ENCODE measurements around the gene CPXM2.

Gene CPXM2

DNA sequence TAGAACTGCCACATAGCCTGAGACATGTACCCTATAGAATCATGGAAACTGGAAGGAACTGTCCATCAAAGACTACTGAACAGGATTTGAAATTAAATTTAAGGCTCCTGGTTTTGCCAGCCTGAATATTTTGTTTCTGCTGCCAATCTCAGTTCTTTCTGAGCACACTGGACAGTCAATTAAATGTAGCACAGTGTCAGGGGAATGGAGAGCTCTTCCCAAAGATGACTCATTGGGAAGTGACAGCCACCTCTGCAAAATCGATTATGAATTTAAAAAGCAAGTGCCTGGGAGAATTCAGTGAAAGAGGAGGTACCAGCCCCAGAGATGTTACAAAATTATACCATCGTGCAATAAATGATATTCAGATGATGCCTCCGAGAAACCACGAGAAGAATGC lies 47.8 kb downstream of the CPXM2 start:
- no peak for DNase-seq

DNA sequence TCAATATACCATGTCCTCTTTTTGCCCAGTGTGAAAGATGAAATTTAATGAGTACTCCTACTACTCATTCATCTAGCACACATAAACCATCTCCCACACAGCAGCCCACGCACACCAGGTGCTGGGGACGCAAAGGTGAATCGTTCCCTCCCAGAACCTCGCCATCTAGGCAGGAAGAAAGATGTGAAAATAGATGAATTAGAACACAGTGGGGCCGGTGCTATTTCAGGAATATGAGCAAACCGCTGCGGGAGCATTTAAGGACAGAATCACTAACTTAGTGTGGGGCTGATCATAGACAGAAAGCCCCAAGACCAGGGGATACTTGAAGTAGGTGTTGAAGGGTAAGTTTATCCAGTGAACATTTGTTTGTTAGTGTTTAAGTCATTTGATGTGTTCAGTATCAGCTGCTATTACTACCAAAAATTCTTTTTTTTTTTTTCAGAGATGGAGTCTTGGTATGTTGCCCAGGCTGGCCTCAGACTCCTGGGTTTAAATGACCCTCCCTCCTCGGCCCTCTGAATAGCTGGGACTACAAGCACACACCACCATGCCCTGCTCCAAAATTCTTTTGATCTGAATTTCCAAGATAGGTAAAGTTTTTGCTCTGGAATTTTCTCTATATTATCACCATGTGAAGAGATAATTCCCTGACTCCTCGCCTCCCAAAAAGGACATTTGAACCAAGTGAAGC lies 48.8 kb downstream of the CPXM2 start:
- DNase-seq: no peak

DNA sequence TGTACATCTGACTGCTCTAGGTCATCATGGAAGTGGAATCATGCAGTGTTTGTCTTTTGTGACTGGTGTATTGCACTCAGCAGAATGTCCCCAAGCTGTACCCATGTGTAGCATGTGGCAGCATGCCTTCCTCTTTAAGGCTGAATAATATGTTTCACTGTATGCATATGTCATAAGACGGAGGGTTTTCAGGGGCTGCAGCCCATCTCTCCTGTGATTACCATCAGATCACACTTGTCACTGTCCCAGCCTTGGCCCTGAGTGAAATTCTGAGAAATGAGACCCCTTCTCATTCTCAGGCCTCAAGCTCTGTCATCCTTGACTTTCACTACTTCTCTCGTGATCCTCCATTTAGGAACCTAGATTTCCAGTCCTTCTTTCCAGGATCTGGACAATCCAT lies 50.0 kb downstream of the CPXM2 start:
- no peak for DNase-seq

DNA sequence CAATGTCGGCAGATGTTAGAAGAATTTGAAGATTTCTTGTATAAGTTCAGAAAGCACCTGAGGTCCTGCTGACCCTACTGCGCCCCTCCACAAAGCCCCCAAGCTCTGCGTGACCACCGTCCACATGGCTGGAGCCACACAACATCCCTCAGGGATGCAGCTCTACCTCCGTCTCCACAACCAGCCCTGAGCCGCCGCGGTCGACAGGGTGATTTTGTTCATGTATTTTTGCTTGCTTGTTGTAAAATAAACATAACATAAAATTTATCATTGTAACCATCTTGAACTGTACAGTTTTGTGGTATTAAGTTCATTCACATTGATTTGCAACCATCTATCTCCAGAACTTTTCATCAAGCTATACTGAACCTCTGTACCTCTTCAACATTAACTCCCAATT lies 50.5 kb downstream of the CPXM2 start:
- no peak for DNase-seq

DNA sequence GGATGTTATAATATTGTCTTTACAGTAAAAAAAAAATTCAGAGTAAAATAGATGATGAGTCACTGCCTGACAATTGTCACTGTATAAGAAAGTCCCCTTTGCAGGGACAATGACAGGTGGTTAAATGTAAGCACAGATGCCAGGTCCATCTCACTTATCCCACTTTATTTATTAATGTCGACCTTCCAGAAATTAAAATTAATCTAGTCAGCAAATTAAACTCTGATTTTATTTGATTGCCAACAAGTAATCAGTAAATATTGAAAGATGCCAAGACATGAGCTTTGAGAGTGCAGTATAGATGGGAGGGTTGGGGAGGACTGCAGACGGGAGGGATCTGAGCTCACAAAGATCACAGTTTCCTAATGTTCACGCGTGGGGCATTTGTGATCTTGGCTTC lies 50.9 kb downstream of the CPXM2 start:
- no peak for DNase-seq

DNA sequence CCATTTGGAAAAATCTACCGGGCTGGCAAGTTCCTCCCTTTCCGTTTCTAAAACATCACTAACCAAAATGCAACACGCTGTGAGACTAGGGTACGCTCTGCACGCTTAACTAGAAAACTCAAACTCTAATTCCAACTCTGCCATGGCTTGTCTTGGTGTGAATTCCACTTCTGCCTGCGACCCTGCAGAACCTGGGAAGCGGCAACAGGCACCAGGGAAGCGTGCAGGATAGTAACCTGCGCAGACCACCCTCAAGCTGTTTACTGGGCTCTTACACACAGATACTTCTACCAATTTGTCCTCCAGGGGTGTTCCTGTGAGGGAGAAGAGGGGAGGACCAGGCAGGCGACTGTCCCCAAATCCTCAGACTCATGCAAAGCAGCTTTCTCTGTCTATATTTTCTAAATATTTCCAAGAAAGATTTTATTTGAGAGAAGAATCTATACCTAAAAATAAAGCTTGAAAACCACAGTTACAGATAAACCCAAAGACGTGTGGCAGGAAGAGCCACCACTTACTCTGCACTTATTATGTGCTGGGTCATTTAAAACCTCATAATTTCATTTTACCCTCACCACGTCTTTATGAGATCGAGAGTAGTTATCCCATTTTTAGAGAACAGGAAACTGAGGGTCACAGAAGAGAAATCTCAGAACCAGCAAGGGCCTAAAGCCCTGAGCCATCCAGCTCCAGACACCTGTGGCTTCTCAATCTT lies 52.9 kb downstream of the CPXM2 start:
- DNase-seq: no peak

DNA sequence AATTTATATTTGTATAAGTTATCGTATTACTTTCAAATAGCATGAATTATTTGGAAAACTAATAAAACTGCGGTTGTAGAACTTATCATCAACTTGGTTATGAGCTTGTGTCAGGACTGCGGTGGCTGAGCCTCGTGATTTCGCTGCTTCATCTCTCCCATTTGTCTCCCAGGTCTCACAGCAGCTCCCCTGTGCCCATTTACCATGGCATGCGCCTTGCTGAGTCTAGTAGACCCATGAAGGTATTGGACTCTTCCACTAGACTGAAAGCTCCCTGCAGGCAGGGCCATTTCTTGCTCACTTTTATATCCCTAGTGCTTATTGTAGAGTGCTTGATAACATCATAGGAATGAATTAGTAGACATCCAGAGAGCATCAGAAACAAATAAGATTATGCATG lies 53.9 kb downstream of the CPXM2 start:
- DNase-seq: no peak

DNA sequence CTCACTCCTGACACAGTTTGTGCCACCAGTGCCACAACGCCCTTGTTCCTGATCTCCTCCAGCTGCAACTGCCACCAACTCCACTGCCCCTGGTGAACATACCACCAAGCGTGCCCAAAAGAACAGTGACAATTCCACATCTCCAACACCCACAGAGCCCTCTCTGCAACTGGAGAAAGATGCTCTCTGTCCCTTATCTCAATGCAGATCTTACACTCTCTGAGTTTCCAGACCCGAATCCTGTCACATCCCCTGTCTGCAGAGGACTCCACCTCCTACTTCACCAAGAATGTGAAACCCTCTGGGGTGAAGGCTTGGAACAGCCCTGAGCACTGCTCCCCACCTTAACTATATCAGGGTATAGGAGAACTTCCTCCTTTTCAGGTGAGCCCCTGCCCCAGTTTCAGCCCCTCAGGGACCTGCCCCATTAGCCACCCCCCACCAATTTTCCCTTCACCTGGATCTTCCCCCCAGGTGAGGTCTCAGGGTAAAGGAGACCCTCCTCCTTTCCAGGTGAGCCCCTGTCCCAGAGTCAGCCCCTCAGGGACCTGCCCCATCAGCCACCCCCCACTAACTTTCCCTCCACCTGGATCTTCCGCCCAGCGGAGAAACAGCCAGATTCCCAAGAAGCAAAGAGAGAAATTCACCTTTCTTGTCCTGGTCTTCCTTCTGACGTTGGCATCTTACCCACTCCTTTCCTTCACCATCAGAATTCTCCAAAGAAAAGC lies 55.0 kb downstream of the CPXM2 start:
- DNase-seq: no peak

DNA sequence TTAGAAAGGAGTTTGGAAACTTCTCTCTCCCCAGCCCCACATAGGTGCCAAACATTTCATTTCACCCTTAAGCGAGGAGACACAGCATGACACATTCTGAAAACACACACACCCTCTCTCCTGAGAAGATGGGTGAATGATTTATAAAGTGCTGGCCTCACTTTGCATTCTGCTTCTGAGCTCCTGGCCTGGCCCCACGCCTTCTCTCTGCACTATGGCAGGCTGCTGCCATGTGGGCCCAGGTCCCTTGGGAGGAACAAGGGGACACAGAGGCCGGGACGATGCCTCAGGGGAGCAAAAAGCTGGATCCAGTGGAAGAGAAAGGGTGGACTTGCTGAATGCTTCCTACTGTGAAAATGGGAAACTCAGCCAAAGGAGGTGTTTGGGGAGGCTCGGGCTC lies 56.0 kb downstream of the CPXM2 start:
- no peak for DNase-seq

DNA sequence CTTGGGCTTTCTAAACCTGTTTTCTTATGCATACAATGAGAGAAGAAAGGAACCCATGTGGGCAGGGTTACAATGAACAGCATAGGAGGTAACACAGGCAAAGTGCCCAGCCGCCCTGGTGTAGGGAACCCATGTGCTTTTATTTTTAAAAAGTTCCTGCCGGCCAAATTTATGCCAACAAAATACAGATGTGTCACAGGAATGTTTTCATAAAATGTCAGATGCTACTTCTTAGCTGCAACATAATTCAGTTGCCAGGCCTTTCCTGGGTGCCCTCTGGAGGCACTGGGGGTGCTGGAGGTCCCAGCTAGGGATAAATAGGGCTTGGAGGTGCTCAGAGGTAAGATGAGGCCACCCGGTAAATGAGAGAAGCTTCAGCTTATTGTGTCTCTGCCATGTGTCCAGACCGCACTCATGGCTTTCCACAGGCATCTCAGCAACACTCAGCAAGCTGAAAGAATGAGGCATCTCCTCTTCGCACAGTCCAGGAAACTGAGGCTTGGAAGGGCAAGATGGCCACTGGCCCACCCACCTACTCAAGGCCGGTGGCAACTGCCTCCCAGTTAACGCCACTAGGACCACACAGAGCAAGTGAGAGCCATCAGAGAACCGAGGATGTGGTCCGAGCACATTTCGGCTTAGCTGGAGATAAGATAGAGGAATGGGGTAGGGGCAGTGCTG lies 58.3 kb downstream of the CPXM2 start:
- no peak for DNase-seq

DNA sequence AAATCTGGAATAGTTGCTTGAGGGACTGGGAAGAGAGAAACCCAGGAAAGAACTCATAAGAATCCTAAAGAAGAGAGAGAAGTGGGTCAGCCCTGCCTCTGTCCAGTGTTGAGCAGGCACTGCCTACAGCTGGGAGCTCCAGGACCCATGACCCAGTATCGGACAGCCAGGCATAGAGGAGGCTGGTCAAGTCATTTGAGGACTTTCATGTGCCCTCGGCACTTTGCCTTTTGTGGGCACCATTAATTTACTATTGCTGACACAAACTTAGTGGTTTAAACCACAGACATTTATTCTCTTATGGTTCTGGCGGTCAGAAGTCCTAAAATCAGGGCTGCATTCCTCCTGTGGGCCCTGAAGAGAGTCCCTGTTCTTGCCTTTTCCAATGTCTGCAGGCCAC lies 60.3 kb downstream of the CPXM2 start:
- no peak for DNase-seq

DNA sequence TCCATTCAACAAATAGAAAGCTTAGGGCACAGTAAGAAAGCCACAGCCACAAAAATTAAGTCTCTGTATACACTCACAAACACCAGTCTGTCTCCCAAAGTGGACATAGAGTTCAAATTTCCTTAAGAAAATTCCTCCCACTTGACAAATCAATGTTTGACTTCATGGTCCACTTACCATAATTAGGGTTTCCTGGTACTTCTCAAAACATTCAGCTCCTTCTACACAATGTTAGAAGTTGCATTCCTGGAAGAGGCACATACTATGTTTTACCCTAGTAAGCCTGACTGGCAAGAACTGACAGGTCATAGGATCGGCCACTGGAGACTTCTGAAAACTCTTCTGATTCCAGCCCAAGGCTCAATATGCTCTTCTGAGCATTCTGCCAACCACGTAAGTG lies 70.5 kb downstream of the CPXM2 start:
- no peak for DNase-seq

DNA sequence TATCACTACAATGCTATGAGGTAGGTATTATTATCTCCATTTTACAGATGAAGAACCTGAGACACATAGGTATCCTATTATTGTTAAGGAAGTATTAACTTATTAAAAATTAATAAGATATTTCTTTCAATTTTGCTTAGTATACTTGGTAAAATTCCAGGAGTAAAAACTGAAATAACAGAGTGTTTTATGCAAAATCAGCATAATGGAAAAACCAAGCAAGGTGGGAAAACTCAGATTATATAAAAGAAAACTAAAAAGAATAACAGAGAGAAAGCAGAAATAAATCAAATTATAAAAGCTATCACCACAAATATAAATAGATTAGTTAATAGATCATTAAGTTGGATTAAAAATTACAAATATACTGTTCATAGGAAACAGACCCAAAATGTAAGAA lies 82.0 kb downstream of the CPXM2 start:
- no peak for DNase-seq

DNA sequence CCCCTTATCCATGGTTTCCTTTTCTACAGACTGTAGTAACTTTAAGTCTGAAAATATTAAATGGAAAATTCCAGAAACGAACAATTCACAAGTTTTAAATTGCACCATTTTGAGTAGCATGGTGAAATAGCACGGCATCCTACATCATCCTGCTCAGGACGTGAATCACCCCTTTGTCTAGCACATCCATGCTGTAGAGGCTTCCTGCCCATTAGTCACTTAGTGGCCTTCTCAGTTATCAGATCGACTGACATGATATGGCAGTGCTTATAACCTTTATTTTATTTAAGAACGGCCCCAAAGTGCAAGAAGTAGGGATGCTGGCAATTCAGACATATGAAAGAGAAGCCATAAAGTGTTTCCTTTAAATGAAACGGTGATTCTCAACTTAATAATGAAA lies 82.7 kb downstream of the CPXM2 start:
- no peak for DNase-seq

DNA sequence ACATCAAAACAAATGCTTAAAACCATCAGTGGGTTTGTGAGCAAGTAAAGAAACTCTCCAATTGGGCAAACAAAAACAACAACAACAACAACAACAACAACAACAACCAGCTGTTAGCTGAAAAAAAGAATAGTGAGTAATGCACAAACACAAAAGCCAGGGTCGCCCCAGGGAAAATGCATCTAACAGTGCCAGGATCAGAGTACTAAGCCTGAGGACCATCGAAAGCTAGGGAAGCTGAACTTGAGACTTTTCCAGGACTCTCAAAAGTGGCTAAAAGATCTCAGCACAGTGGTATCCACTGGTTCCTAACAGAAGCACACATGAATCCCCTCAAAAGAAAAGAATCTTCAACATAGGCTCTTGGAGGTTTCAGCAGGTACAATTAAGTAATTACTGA lies 83.3 kb downstream of the CPXM2 start:
- DNase-seq: no peak

DNA sequence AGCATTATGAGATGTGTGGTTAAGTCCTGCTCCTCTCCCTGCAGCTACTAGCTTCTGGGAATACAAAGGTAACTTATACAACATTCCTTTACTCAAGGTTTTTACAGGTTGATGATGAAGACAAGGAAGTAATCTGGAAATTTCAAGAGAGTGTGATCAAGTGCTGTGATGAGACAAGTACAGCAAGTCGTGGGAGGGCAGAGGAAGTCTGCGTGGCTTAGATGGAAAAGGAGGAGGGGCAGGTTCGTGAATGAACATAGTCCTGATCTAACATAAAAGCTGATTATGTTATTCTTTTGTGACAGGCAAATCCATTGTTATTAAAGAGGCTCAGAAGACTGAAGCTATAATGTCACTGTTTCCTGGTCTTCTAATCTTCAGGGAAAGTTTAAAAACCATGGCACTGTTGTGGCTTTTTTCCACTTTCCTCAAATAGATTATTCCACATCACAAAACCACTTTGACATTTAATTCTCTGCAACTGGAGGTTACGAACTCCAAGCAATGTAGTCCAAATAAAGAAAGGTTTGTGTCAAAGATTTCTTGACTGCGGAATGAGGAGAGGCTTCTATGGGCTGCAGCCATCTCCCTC lies 84.1 kb downstream of the CPXM2 start:
- DNase-seq: no peak

DNA sequence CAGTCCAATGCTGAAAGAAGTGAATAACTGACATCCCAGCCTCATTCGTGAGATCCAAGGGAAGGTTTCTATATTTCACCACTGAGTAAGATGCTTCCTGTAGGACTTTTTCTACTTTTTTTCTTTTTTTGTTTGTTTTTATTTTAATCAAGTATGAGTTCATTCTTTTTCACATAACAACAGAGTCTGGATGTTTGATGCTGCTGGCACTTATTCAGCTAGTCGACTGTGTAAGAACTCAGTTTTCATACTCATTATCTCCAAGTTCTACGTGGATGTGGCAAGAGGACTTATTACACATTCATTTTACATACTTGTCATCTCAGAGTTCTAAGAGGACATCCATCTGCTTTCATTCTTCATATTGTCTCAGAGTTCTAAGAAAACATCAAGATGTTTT lies 86.9 kb downstream of the CPXM2 start:
- DNase-seq: no peak

DNA sequence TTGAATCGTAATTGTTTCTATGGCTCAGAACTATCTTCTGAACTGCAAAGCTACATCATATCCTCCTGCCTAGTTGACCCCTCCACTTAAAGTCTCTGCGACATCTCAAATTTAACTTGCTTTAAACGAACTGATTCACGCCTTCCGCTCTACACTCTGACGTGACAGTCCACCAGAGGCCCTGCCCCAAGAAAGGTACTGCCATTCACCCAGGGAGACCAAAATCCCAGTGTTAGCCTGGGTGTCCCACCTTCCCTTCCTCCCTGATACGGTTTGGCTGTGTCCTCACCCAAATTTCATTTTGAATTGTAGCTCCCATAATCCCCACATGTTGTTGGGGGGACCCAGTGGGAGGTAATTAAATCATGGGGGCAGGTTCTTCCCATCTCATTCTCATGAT lies 90.8 kb downstream of the CPXM2 start:
- no peak for DNase-seq

DNA sequence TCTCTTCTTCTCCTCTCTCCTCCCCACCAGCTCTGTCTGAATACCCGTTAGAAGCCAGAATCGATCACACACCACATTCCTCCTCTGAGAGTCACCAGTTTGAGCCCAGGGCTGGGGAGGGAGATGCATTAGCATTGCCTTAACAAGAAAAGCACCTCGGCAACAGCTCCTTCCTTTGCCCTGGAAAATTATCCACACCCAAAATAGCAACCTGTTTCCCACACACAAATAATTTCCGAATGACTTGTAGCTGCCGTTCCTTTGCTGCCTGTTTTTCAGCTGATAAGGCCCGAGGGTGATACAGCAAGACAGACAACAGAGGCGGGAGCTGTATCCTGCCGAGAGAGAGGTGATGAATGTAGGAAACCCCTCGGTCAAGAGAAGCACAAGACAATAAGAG lies 91.3 kb downstream of the CPXM2 start:
- DNase-seq: no peak

DNA sequence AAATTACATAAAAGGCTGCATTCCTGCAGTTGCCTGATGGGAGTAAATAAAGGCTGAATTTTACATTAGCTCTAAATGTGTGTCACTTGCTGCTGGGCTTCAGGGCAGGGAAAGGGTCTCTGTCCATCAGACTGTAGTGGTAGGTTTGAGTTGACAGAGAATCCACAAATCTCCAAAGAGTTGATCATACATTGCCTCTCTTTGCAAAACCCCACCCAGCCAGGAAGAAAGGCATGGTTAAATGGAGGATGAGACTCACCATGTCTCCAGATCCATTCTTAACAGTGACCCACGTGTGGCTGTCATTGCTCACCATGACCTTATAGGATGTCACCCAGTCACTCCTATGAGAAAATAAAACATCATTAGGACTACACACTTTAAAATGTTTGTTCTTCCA lies 92.8 kb downstream of the CPXM2 start:
- DNase-seq: no peak

DNA sequence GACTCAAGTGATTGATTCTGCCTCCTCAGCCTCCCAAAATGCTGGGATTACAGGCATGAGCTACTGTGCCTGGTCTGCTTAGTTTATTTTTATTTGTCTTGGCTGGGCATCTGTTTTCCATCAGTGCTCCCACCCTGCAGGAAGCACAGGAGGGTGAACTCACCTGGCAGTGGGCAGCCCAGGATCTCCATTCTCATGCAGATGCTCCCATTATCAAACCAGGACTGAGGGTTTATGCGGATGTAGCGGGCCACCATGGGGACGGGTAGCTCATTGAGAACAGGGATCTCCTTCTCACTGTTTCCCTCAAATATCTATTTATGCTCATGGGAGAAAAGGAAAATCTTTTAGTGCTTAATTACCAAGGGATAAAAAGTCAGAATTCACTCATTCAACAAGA lies 93.8 kb downstream of the CPXM2 start:
- no peak for DNase-seq

DNA sequence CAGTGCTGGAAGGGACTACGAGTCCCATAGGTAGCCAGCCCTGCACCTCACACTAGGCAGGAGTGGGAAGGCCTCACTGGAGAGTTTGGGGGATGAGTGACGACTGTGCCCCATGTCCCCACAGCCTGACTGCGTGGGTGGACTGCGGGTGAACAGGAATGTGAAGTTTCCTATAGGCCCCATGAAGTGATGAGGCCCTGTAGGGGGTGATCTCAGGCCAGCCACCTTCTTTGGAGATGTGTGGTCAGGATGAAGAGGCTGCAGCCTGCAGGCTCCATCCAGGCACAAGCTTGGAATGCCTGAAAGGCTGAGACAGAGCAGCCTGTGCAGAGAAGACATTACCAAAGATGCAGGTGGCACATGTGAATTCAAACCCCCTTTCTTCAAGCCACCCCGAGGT lies 94.9 kb downstream of the CPXM2 start:
- DNase-seq: no peak

DNA sequence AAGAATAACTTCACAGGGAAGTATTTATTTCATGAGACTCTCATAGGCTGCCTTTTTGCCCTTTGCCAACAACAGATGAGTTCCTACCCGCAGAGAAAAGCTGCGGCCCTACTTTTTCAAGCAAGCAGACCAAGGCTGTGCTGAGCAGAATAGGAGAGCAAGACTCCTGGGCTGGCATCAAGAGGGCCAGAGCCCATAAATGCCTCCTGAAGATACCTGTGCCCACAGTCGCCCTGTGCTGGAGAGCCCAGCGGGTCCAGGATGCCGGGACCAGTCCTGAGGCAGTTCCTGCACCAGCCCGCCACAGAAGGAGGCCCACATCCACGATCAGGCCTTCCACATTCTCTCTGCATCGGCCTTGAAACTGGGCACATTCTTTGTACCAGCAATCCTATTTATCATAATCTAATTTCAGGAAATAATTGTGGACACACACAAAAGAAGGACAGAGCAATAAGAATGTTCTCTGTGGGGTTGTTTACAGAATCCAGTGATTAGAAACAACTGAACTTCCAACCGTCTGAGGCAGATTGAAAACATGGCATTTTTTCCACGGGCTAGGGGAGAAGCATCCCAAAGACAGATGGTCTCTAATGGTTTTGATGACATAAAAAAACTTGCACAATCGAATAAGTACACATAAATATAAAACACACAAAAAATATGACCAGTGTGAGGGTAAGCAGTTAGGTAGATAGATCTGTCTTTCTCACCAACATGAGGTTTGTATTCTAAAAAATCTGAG lies 95.6 kb downstream of the CPXM2 start:
- no peak for DNase-seq

All from CD4-positive, alpha-beta T cell treated with Interferon gamma for 1 hour (primary cell).